Muscle of back (tissue), 11 donors: ENCODE measurements around the gene TFPI. TPM values are rescaled to one million over a fixed set of nuclear protein-coding genes. Genes with fewer than 3 reads are reported as not detected.

Experiments used
- DNase-seq, 3 donors: peaks; one replicate each; pipeline versions ENCODE4 v3.0.0 to v3.0.0-alpha.2; 2013
- polyA plus RNA-seq, 10 donors: library from polyadenylated mRNA; unstranded; fragments of 120-200 nt; gene quantifications; one replicate each; pipeline ENCODE4 v1.2.1, GENCODE V29; 2013; ENCODE audit not compliant: insufficient read length in 10 of 10

Gene TFPI
- polyA plus RNA-seq, 10 donors = 29.1 to 68.3 (median 54.0) TPM

DNA sequence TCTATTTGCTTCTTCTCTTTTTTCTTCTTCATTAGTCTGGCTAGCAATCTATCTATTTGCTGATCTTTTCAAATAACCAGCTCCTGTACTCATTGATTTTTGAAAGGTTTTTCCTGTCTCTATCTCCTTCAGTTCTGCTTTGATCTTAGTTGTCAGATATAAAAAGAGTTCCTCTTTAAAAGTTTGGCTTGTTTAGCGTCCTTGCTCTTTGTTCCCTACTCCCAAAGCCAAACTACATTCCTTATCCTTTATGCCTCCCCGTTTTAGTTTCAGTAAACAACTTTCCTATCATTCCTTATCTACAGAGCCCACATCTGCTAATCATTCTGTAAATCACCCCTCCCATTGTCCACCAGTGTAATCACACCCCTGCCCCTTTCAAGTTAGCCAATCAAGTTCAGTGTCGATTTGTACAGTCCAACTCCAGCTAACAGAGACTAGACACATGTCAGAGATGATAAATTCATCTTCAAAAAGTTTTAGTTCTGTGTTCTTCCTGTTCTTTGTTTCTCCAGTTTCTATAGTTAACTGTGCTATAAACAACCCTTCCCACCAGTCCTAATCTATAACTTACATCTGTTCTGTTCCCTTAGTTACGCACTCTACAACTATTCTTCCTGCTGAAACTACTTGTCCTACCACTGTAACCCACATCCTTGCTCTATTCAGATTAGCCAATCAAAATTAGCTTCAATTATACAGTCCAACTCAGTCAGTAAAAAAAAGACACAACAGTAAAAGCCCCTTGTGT, 44.4 kb downstream of the TFPI start:
- no peak for DNase-seq

DNA sequence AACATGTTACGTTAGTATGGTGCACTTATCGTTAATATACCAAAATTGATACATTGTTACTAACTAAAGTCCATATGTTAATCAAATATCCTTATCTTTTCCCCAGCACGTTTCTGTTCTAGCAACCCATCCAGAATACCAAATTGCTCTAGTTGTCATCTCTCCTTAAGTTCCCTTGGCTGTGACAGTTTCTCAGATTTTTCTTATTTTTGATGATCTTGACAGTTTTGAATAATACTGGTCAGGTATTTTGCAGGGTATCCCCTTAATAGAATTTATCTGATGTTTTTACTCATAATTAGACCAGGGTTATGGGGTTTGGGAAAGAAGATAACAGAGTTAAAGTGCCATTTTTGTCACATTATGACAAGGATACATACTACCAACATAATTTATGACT, 47.8 kb downstream of the TFPI start:
- no peak for DNase-seq

DNA sequence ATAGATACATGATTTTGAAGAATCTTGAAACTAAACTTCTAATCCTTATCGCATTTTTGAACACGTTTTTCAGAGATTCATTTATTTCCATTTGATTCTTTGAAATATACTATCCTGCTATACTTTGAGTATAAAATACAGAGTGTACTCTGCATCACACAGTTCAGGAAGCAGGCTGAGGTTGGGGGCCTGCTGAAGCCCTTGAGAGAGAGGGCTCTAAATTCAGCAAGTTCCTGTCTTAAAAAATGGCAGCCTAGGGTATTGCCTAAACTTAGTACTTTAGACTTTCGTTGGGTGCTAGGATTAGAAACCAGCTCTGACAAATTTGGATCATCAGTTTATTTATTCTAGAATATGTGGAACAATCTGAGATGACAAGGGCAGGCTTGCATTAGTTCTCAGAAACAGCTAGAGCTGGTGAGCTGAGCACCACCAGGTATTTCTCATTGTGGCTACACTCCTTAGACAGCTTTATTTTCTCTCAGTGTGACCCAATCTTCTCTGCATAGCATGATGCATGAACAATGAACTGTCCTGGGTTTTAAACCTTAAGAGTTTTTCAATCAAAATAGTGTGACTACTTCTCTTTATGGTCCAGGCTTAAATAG, 49.1 kb downstream of the TFPI start:
- no peak for DNase-seq

DNA sequence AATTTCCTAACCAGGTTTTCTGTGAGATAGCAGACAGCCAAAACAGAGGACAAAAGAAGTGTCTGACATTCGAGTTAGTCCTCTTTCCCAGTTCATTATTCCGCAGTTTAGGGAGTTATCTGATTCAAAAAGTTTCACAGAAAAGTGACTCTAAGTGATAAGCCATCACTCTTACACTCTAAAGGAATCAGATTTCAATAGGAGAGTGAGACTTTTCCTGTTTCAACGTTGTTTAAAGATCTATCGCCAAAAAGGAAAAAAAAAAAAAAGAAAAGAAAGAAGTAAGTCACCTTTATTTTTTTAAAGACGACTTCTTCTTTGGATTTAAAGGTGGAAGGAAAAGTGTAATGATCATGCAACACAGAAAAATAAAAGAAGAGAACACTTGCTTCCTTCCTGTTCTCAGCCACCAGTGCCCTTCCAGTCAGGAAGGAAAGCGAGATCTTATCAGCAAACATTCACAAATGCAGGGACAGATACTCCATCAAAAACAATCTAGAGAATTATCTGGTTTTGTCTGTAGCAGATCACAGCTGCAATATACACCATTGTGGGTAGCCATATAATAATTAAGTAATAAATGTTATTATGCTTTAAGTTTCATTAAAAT, 49.8 kb downstream of the TFPI start:
- no peak for DNase-seq

DNA sequence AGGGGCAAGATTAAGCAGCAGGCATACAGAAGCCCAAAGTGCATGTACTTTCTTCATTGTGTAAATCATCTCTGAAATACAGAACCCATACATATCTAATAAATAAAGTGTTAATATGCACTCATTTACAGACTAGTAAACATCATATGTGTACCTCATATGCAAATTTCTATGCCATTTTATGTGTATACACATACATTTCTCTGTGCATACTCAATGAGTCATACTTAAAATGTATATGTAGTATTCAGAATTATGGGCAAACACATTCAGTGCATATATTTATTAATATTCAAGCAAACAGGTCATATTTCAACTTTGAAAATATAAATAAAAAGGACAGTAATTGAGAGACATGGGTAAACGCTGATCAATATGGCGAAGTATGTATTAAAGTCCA, 50.5 kb downstream of the TFPI start:
- no peak for DNase-seq

DNA sequence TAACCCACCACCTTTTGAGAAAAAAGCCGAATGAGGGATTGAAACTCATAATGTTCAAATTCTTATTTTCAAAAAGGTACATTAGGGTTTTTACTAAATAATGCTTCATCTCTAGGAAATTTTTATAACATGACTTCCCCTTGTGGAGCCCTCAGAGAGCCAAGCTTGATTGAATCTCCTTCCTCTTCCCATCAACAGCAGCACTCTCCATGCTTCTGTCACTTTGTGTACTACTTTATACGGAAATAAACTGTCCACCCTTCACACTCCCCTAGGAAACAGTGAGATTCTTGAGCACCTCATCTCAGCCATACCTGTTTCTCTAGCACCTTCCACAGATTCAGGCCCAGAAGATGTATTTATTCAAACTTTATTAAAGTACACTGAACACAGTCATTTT, 51.8 kb downstream of the TFPI start:
- no peak for DNase-seq

DNA sequence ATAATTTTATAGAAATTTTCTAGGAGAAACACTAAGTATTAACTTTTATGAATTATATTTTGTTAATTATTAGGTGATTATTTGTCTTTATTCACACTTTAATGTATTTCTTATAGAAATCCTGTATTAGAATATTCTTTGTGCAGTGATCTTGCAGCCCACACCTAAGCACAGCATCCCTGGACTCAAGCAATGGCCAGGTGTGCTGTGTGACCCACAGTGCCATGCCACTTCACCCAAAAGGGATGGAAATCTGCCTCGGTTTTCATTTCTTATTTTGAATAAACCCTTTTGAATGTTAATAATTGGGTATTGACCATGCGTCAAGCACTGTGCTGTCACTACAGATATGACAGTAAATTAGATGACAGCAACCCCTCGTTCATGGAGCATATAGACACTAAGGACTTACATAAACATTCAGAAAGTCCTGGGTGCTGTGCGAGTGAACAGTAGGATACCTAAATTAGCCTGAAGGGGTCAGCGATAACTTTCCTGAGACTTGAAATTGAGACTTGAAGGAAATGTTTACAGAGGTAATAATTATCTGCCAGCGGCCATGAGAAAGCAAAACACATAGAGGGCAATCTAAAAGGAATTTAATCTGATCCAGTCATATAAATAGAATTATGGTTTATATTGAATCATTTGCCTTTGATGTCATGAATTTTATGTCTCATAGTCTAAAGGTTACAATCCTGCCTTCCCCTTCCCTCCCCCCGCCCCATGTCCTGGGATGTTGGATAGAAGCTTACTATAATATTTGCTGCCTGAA, 53.5 kb downstream of the TFPI start:
- DNase-seq = no peak

DNA sequence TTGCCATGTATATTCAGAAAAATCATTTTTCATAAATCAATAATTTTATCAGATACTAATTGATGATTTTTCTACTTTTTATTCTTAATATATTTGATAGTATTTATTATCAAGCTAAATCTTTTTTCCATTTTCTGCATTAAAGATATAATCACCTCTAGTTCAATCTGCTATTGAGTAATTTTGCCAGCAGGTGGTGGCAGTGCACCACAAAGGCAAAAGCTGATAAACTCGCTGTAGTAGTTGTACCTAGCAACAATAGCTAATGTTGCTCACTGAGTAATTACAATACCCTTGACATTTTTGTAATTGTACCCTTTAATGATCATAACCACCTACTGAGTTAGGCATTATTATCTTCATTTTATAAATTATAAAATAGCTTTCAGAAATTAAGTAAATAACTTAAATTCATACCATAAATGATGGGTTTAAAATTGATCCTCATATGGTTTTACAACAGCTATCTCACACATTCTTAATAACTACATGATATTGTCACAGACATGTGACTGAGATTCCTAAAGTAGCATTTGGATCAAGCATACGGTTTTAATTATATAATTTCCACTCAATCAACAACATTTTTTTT, 54.2 kb downstream of the TFPI start:
- DNase-seq = peak; percentile 45 to 74 (median 64)

DNA sequence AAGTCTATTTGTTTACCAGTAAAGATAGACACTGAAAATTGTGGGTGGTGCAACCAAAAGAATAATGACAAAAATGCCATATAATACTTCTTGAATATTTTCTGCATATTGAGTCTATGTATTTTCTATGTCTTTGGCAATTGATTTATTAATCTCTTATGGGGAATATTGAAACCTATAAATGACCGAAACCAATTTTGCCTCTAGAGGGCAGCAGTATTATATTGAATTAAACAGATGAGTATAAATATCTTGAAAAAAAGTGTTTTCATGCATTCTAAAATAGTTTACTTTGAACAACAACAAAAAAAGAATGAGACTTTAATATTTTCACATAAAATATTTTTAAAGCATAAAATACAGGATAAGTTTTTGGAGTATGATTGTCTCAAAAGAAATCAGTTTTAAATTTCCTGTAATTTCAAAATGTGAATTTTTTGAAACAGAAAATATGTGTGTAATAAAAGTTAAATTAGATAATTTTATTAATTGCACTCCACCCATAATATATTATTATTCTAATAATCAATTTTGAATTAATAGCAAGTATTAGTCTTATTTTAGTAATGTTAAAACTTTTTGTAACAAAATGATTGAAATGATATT, 56.3 kb downstream of the TFPI start:
- DNase-seq = peak in 2 of 3 donors; percentile 13 to 30

DNA sequence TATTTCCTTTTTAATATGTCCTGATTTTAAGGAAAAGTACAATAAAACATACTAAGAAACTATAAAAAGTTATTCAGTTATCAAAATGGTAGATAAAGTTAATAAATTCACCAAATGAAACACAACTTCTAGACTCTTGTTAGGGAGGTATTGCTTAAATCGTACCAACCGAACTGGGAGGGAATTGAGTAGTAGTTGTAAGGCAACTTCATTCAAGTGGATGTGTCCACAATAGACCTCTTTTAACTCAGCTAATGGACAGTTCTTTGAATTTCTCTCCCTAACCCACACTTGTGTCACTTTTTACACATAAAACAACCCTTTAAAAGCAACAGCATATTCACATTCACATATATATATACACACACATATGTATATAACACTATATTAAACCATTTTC, 57.1 kb downstream of the TFPI start:
- DNase-seq = no peak

DNA sequence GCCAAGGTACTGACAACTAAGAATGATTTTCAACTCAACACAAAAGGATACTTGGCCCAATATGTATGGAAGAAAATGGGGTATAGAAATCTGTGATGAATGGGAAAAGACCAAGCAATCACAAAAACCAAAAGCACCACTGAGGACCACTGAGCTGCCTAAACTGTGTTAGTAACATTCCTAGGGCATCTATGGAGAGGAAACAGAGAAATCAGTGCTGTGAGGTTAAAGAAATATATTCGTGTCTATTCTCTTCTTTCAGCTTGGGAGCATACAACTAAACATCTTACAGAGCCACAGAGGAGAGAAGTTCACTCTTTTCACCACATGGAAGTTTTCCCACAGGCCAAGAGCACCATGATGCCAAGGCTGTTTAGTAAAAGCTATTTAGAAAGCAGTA, 58.9 kb downstream of the TFPI start:
- no peak for DNase-seq

DNA sequence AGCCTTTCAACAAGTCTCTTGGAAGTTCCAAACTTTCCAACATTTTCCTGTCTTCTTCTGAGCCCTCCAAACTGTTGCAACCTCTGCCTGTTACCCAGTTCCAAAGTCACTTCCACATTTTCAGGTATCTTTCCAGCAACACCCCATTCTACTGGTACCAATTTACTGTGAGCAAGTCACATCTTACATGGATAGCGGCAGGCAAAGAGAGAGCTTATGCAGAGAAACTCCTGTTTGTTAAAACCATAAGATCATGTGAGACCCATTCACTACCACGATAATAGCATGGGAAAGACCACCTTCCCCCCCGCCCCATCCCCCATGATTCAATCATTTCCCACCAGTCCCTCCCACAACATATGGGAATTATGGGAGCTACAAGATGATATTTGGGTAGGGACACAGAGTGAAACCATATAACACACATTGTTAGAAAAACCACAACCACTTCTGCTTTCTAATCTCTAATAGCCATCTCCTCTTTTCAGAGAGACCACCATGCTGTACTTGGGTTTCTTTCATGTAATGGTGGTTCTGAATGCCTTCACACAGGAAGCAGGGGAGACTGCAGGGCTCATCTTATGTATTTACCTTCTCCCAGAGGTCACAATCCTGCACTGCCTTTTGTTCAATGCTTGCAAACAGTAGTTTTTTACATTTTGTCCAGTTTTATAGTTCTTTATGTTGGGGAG, 60.2 kb downstream of the TFPI start:
- DNase-seq = no peak

DNA sequence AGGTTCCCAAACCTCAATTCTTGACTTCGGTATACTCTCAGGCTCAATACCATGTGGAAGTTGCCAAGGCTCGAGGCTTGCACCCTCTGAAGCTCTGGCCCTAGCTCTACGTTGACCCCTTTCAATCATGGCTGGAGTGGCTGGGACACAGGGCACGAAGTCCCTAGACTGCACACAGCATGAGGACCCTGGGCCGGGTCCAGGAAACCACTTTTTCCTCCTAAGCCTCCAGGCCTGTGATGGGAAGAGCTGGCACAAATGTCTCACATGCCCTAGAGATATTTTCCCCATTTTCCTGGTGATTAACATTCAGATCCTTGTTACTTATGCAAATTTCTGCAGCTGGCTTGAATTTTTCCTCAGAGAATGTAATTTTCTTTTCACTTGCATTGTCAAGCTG, 61.1 kb downstream of the TFPI start:
- DNase-seq = no peak

DNA sequence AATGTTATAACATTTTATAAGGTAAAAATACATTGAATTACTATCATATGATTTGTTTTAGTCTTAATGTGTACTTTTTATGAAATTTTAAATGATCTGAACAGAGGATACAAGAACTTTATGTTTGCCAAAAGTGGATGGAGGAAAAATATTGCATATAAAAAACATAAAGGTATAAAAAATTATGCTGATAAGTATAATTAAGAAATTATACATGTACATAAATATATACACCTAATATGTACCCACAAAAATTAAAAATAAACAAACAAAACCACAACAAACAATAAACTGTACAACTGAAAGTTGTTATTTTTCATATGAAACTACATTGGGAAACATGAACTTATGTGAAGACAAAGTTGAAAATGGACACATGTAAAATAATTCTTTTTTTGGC, 68.0 kb downstream of the TFPI start:
- DNase-seq = no peak

DNA sequence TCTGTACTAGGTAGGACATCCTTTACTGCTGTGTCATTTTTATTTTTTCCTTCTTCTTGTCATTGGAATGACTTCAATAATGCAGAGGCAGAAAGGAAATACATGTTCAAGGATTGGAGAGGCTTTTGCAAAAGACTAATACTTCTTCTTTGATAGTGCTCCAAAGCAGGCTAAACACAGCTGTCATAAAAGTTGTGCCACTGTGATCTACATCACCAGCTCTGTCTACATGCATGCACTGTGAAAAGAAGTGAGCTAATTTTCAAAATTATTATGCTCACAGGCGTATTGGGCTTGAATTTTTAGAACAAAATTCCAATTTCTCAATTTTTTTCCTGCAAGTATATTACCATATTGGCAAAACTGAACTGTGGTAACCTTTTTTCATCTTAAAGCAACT, 68.7 kb downstream of the TFPI start:
- DNase-seq = no peak

DNA sequence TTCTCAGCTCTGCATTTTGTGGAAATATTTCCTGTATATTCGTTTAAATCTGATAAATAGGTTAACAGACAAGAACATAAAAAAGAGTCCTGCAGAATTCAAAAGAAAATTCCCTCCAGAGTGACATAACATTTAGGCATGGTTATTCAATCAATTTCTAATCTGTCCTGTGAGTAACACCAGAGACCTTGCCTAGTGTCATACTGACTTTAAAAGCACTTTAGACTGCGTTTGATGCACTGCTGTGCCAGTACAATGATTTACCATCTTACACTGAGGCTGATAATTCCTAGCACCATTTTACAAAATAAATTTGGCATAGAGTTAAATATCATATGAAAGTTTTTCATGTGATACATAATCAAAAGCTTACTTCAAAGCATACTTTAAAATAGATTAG, 70.7 kb downstream of the TFPI start:
- DNase-seq = no peak

DNA sequence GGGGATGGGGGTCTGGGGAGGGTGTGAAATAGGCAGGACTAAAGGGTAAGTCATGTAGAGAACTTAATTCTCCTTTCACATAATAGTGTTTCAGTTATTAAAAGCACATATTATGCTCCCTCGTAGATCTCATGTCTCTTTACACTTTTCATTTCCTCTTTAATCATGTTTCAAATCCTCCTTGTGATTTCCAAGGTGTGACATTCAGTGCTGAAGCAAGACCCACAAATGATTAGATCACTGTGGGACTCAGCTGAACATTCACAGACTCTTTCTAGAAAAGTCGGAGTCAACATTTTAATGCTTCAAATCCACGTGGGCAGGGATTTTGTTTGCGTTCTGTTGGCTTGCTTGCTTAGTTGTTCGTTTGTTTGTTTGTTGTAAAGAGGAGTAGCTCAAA, 71.4 kb downstream of the TFPI start:
- no peak for DNase-seq

DNA sequence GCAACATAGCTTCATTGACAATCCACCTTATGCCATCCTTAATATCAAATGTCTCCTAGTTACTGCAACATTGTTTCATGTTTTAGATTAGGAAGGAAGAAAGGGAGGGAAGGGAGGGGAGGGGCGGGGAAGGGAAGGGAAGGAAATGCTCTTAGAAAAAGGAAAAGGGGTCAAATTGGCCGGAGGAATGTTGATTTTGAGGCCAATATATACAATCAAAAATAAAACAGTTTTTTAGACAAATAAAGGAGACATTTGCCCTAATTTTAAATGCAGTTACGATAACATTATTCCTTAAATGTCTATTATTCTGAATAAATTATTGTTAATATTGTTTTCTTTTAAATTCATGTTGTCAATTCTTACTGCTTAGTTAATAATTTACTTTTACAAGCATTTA, 72.7 kb downstream of the TFPI start:
- no peak for DNase-seq

DNA sequence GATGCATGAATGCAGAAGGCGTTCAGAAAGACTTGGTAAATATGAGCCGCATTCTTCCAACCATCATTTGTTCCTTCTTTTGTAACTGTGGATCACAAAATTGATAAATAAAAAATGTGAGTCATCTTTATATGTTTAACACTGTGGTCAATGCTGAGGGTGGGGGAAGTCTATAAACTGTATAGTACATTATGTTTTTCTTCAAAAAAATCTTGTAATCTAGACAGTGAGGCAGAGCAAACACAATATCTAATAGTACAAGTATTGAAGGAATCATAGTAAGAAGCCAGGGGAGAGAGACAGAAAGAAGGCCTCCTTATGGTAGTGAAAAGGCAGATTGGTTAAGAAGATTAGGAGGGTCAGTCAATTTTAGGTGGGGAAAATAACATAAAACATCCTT, 75.5 kb downstream of the TFPI start:
- no peak for DNase-seq

DNA sequence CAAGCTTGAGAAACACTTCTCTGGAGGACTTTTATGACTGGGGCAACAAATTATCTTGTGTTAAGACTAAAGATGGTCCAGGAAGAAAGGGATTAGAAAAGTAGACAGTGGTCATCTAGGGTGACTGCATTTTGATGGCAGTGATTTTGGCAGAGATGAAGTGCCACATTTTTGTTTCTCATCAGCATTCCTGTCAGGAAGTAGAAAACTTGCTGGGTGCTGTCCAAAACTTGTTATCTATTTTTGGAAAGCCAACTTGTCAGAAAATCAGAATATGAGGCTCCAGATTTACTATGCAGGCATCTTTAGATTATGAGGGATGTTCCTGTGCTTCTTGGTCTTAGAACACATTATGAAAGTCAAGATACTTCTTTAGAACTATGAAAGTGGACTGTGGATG, 77.2 kb downstream of the TFPI start:
- DNase-seq = no peak
